ENCODE data around the gene CLDN18.

GRCh38 chr3:138025553-138025952 lies 15.6 kb downstream of the CLDN18 start:
- TF ChIP-seq CTCF (IDR thresholded peaks at IDR 0.05): no peak
- no peak for TF ChIP-seq POLR2A (IDR thresholded peaks at IDR 0.05)

Measured in testis (tissue), 2 donors.